ENCODE results near the gene DOK7.

DNA sequence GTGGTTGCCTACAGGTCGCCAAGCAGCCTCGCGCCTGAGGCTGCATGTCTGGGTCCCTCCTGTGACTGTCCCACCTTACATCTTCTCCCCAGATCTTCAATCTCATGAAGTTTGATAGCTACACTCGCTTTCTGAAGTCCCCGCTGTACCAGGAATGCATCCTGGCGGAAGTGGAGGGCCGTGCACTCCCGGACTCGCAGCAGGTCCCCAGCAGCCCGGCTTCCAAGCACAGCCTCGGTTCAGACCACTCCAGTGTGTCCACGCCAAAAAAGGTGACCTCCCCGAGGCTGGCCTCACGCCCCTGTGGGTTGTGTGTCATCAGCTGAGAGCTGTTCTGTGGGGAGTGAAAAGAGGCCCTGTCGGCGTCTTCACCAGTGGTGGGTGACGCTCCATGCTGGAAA lies 46.3 kb upstream of the DOK7 start:
- TF ChIP-seq POLR2A (IDR thresholded peaks at IDR 0.05) (no peak), POLR2AphosphoS5 (IDR thresholded peaks at IDR 0.05) (no peak)
- TF ChIP-seq, protein P1, sequence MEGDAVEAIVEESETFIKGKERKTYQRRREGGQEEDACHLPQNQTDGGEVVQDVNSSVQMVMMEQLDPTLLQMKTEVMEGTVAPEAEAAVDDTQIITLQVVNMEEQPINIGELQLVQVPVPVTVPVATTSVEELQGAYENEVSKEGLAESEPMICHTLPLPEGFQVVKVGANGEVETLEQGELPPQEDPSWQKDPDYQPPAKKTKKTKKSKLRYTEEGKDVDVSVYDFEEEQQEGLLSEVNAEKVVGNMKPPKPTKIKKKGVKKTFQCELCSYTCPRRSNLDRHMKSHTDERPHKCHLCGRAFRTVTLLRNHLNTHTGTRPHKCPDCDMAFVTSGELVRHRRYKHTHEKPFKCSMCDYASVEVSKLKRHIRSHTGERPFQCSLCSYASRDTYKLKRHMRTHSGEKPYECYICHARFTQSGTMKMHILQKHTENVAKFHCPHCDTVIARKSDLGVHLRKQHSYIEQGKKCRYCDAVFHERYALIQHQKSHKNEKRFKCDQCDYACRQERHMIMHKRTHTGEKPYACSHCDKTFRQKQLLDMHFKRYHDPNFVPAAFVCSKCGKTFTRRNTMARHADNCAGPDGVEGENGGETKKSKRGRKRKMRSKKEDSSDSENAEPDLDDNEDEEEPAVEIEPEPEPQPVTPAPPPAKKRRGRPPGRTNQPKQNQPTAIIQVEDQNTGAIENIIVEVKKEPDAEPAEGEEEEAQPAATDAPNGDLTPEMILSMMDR (IDR thresholded peaks at IDR 0.05): no peak
